Measurements from ENCODE around the gene PIK3C3. TPM values are rescaled to one million over a fixed set of nuclear protein-coding genes. Genes with fewer than 3 reads are reported as not detected.

PIK3C3 gene
- total and polyA plus RNA-seq, 2 experiments from 2014 or later: 24.9 to 54.7 TPM

GRCh38 chr18:41923446-41923845 lies 31.6 kb upstream of the PIK3C3 start:
- Histone ChIP-seq H3K4me3 (no peak overlapping the region), H3K27ac (no peak overlapping the region), H3K36me3 (replicated peaks; ENCODE audit: insufficient read depth, low read depth) (no peaks in the 10 kb centered on the region), H3K27me3 (no peaks in the 10 kb centered on the region), H3K9me3 (ENCODE audit: low read depth) (no peaks in the 10 kb centered on the region), H3K4me2 (no peak overlapping the region), H4K20me1 (ENCODE audit: insufficient read depth, poor library complexity, severe bottlenecking) (no peaks in the 10 kb centered on the region), H3K4me1 (ENCODE audit: insufficient read depth) (no peaks in the 10 kb centered on the region), H3K9me2 (replicated peaks; ENCODE audit: insufficient read depth) (no peaks in the 10 kb centered on the region), H2AFZ (no peak overlapping the region), H3K79me2 (no peaks in the 10 kb centered on the region)
- DNase-seq (ENCODE audit: low spot score): no peak
- no peak for TF ChIP-seq EZH2phosphoT487 (IDR thresholded peaks at IDR 0.05; ENCODE audit: low read depth, severe bottlenecking, unreplicated experiment)
- TF ChIP-seq EZH2 (IDR thresholded peaks at IDR 0.05; ENCODE audit: borderline replicate concordance): no peak
- TF ChIP-seq, protein P1, sequence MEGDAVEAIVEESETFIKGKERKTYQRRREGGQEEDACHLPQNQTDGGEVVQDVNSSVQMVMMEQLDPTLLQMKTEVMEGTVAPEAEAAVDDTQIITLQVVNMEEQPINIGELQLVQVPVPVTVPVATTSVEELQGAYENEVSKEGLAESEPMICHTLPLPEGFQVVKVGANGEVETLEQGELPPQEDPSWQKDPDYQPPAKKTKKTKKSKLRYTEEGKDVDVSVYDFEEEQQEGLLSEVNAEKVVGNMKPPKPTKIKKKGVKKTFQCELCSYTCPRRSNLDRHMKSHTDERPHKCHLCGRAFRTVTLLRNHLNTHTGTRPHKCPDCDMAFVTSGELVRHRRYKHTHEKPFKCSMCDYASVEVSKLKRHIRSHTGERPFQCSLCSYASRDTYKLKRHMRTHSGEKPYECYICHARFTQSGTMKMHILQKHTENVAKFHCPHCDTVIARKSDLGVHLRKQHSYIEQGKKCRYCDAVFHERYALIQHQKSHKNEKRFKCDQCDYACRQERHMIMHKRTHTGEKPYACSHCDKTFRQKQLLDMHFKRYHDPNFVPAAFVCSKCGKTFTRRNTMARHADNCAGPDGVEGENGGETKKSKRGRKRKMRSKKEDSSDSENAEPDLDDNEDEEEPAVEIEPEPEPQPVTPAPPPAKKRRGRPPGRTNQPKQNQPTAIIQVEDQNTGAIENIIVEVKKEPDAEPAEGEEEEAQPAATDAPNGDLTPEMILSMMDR (IDR thresholded peaks at IDR 0.05; ENCODE audit: poor library complexity): no peak

GRCh38 chr18:41928581-41928980 lies 26.5 kb upstream of the PIK3C3 start:
- Histone ChIP-seq H3K36me3 (replicated peaks; ENCODE audit: insufficient read depth, low read depth) (no peaks in the 10 kb centered on the region), H3K4me2 (no peak overlapping the region), H3K4me1 (ENCODE audit: insufficient read depth) (no peaks in the 10 kb centered on the region), H3K9me3 (ENCODE audit: low read depth) (no peaks in the 10 kb centered on the region), H3K9me2 (replicated peaks; ENCODE audit: insufficient read depth) (no peaks in the 10 kb centered on the region), H3K27ac (no peak overlapping the region), H3K79me2 (no peaks in the 10 kb centered on the region), H3K4me3 (no peak overlapping the region), H3K27me3 (no peaks in the 10 kb centered on the region), H4K20me1 (ENCODE audit: insufficient read depth, poor library complexity, severe bottlenecking) (no peaks in the 10 kb centered on the region), H2AFZ (no peak overlapping the region)
- DNase-seq (ENCODE audit: low spot score): no peak
- TF ChIP-seq EZH2 (IDR thresholded peaks at IDR 0.05; ENCODE audit: borderline replicate concordance): no peak
- TF ChIP-seq, protein P1 (IDR thresholded peaks at IDR 0.05; ENCODE audit: poor library complexity): no peak
- TF ChIP-seq EZH2phosphoT487 (IDR thresholded peaks at IDR 0.05; ENCODE audit: low read depth, severe bottlenecking, unreplicated experiment): no peak

DNA sequence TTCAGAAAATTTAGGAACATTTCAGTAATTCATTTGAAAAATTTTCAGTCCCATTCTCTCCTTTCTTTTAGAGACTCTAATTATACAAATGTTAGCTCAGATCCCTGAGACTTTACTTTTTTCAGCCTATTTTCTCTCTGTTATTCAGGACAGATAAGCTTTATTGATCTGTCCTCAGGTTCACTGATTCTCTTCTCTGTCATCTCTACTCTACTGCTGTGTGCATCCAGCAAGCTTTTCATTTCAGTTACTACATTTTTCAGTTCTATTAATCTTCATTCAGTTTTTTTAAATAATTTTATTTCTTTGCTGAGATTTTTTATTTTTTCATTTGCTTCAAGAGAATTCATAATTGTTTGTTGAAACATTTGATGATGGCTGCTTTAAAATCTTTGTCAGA lies 22.1 kb upstream of the PIK3C3 start:
- H3K4me1 ChIP-seq (ENCODE audit: insufficient read depth): no peaks in the 10 kb centered on the region
- H3K27ac ChIP-seq: no peak overlapping the region
- no peak overlapping the region for H3K4me2 ChIP-seq
- no peaks in the 10 kb centered on the region for H3K27me3 ChIP-seq
- no peak overlapping the region for H2AFZ ChIP-seq
- H3K9me3 ChIP-seq (ENCODE audit: low read depth): no peaks in the 10 kb centered on the region
- H3K79me2 ChIP-seq: no peaks in the 10 kb centered on the region
- no peak for DNase-seq (ENCODE audit: low spot score)
- TF ChIP-seq, protein P1 (IDR thresholded peaks at IDR 0.05; ENCODE audit: poor library complexity): no peak
- no peak for TF ChIP-seq EZH2 (IDR thresholded peaks at IDR 0.05; ENCODE audit: borderline replicate concordance)
- no peak for TF ChIP-seq EZH2phosphoT487 (IDR thresholded peaks at IDR 0.05; ENCODE audit: low read depth, severe bottlenecking, unreplicated experiment)
- no peaks in the 10 kb centered on the region for H3K36me3 ChIP-seq (replicated peaks; ENCODE audit: insufficient read depth, low read depth)
- H4K20me1 ChIP-seq (ENCODE audit: insufficient read depth, poor library complexity, severe bottlenecking): no peaks in the 10 kb centered on the region
- H3K4me3 ChIP-seq: no peak overlapping the region
- no peaks in the 10 kb centered on the region for H3K9me2 ChIP-seq (replicated peaks; ENCODE audit: insufficient read depth)

DNA sequence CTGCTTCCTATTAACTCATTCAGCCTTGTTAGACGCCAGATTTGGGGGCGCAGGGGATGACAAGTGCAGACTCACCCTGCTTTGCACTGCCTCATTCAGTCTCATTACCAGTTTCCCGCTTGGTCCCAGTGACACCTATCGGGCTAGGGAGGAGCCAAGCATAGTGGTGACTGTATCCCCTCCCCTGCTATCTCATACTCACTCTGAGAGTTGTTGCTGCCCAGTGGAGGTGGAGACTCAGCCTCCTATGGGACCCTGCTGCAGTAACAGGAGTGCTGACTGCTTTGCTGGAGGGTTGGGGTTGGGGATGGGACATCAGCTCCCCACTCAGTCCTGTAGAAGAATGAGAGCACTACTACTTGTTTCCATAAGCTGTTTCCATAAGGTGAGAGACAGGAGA lies 21.3 kb upstream of the PIK3C3 start:
- no peak overlapping the region for H2AFZ ChIP-seq
- no peaks in the 10 kb centered on the region for H3K9me2 ChIP-seq (replicated peaks; ENCODE audit: insufficient read depth)
- WGBS (ENCODE audit: low lambda C conversion rate, missing lambda C conversion rate): 78% methylated on average over 4 of the region's 4 CpGs
- no peak overlapping the region for H3K27ac ChIP-seq
- H3K4me1 ChIP-seq (ENCODE audit: insufficient read depth): no peaks in the 10 kb centered on the region
- H3K4me3 ChIP-seq: no peak overlapping the region
- H3K9me3 ChIP-seq (ENCODE audit: low read depth): no peaks in the 10 kb centered on the region
- no peak for TF ChIP-seq EZH2phosphoT487 (IDR thresholded peaks at IDR 0.05; ENCODE audit: low read depth, severe bottlenecking, unreplicated experiment)
- no peak for TF ChIP-seq EZH2 (IDR thresholded peaks at IDR 0.05; ENCODE audit: borderline replicate concordance)
- TF ChIP-seq, protein P1 (IDR thresholded peaks at IDR 0.05; ENCODE audit: poor library complexity): no peak
- H3K79me2 ChIP-seq: no peaks in the 10 kb centered on the region
- no peak overlapping the region for H3K4me2 ChIP-seq
- no peak for DNase-seq (ENCODE audit: low spot score)
- H4K20me1 ChIP-seq (ENCODE audit: insufficient read depth, poor library complexity, severe bottlenecking): no peaks in the 10 kb centered on the region
- H3K36me3 ChIP-seq (replicated peaks; ENCODE audit: insufficient read depth, low read depth): no peaks in the 10 kb centered on the region
- H3K27me3 ChIP-seq: no peaks in the 10 kb centered on the region
